ENCODE results near the gene IL1RAP.

The IL1RAP gene

DNA sequence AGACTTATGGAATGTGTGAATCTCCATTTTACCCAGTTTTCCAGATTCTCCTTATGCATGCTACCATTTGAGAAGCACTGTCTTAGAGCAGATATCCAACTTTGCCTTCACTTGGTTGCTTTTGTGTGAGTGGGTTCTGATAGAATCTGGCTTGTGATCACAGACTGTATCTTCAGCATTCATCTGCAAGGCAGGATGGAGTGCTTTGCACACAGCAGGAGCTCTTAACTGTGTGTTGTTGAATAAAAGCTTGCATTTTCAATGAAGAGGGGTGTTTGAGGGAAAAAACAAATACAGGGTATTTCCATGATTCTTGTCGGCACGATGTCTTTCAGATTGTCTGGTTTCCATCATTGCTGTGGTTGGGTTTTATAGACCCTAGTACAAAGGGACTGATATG, 24.4 kb downstream of the IL1RAP start:
- FAIRE-seq, result no peak

GRCh38 chr3:190539526-190539925, 25.6 kb downstream of the IL1RAP start:
- no peak for DNase-seq (ENCODE audit: insufficient read length, low spot score)
- FAIRE-seq, result no peak

More for the DNA sequence above, 24.4 kb downstream of the IL1RAP start:
- DNase-seq (ENCODE audit: insufficient read length, low spot score), result no peak

- no peak for FAIRE-seq
- DNase-seq (ENCODE audit: insufficient read length, low spot score), result no peak
Measured at GRCh38 chr3:190541008-190541407, 27.1 kb downstream of the IL1RAP start.

- FAIRE-seq, result no peak
Measured at GRCh38 chr3:190541560-190541959, 27.7 kb downstream of the IL1RAP start.

DNA sequence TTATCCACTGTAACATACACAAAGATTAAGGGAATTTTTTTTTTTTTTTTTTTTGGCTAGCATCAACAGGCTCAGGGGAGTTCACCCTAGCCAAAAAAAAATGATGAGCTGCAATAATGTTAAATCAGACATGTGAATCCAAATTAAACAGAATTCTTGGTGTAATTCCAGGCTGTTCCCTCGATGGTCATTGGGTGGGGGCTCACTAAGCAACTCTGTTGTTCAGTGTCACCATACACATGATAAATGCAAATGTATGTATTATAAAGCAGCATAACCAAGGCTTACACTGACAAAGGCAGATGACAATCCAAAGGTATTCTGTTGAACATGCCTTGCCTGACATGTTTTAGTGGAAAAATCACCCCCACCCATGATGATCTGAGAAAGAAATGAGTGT, 29.0 kb downstream of the IL1RAP start:
- FAIRE-seq (no peak), DNase-seq (ENCODE audit: insufficient read length, low spot score) (no peak)

More at GRCh38 chr3:190541560-190541959, 27.7 kb downstream of the IL1RAP start:
- no peak for DNase-seq (ENCODE audit: insufficient read length, low spot score)

DNA sequence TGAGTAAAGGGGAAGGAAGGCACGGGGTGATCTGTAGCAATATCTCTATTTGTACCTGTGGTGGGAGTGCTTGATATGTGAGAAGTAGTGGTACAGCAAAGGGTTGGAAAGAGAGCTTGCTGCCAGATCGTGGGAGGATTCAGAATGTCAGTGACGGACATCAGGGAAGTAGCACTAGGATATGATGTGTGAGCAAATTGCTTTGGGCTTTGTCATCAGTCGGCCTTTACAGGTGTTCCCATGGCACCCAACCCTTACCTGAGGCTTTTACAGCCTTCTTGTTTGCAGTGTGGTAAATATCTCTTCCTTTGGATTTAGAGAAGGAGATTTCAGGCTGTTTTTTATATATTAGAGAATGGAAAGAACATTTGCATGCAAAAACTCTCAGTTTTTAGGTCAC, 29.8 kb downstream of the IL1RAP start:
- DNase-seq (ENCODE audit: insufficient read length, low spot score), result no peak

GRCh38 chr3:190545191-190545590, 31.3 kb downstream of the IL1RAP start:
- FAIRE-seq (no peak), DNase-seq (ENCODE audit: insufficient read length, low spot score) (no peak)

More for the DNA sequence above, 29.8 kb downstream of the IL1RAP start:
- FAIRE-seq, result no peak

DNA sequence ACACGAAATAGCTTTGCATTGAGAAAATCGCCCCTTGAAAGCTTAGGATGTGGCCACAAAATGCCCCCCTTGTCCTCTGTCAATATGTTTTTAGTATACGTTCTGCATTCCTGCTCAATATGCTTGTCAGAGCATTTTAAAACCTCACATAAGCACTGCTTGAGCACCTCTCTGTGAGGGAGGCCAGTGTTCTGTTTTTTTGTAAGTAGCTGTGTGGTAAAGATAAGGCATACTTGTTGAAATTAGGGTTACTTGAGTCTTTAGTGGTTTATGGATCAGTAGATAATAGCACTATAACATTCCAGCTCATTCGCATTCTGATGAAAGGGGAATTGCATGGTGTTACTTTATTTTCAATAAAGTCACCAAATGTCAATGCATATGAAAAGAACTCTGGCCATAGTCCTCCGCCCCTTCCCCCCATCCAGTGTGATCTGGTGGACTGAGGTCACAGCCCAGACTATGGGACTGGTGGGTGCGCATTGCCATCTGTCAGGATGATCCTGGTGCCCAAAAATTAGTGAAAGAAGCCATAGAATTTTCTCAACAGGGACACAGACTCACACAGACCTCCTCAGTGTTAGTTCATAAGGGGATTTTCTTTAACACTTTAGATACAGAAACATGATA, 33.1 kb downstream of the IL1RAP start:
- DNase-seq (ENCODE audit: insufficient read length, low spot score) (no peak), FAIRE-seq (no peak)

GRCh38 chr3:190548031-190548656, 34.3 kb downstream of the IL1RAP start:
- DNase-seq (ENCODE audit: insufficient read length, low spot score) (no peak), FAIRE-seq (no peak)

DNA sequence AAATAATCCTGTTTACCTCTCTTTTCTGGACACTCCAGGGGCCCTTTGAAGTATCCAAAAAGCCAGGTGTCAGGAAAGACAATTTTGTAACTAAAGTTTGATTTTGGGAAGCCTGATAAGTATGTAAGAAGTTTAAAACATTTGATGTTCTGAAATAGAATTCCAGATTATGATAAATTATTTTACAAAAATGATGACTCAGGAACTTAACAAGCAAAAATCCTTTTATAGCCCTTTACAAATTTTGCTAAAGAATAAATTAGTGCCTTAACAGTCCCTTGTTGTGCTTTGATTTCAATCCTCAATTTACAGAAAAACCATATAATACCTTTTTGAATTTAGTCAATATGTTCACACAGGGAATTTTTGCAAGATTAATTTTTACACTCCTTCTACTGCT, 38.1 kb downstream of the IL1RAP start:
- DNase-seq (ENCODE audit: insufficient read length, low spot score), result no peak
- FAIRE-seq, result no peak

DNA sequence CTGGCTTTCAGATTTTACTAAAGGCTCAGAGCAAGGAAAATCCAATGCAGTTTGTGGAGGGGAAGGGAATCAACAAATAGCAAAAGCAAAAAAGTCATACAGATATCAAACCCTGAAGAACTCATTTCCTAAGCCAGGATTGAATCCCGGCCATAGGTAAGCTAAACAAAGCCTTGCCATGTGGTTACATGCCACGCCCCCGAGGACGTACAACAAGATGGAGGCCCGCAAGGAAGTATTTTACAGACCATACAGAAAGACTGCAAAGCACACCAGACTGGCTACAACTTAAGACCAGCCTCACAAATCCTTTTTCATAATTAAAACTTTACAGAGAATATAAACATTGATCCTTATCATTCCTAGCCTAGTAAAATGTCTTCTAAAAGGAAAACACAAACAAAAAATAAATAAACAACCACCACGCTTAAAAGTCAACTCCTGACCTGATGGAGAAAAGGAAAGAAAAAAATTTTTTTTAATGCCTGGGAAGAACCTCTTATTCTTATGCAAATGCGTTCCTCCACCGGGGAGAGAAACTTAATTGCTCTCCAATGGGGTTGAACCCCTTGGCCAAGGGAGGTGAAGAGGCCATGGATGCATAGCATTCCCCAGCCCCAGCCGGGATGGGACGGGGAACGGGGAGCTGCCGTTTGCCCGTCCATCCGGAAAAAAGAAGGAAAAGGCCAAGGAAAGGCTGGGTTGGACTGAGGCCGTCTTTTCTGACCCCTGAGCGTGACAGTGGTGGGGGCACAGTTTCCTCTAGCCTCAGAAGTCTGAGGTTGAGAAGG, 39.3 kb downstream of the IL1RAP start:
- no peak for DNase-seq (ENCODE audit: insufficient read length, low spot score)
- FAIRE-seq, result no peak

- no peak for FAIRE-seq
- DNase-seq (ENCODE audit: insufficient read length, low spot score), result no peak
Measured at GRCh38 chr3:190554197-190554596, 40.3 kb downstream of the IL1RAP start.

GRCh38 chr3:190556351-190556750, 42.5 kb downstream of the IL1RAP start:
- DNase-seq (ENCODE audit: insufficient read length, low spot score), result no peak
- no peak for FAIRE-seq

DNA sequence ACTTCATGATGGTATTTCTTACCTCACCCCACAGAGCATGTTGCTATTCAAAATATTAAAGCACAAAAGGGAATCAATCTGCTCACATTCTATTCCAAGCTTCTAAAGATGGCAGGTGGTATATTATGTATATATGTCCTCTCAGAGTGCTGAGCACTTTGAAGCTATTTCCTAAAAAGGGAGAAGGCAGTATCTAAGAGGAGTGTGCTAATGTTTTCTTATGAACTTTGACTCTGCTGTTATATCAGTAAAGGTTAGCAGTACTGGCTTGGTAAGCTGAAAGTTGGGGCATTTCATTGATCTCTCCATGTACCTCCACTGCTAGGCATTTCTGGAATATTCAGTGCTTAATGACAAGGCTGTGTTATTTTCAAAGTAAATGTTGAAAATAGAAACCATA, 43.4 kb downstream of the IL1RAP start:
- FAIRE-seq, result no peak
- DNase-seq (ENCODE audit: insufficient read length, low spot score), result no peak

DNA sequence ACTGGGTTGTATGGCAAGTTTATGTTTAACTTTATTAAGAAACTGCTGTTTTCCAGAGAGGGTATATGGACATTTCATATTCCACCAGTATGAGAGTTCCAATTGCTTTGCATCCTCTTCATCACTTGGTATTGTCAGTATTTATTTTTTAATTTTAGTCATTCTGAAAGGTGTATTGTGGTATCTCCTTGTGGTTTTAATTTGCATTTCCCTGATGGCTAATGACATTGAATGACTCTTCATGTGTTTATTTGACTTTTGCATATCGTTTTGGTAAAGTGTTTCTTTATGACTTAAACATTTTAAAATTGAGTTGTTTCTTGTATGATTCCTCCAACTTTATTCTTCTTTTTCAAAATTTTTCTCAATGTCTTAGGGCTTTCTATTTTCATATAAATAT, 44.4 kb downstream of the IL1RAP start:
- DNase-seq (ENCODE audit: insufficient read length, low spot score) (no peak), FAIRE-seq (no peak)

- no peak for FAIRE-seq
- DNase-seq (ENCODE audit: insufficient read length, low spot score), result no peak
Measured at GRCh38 chr3:190558796-190559195, 44.9 kb downstream of the IL1RAP start.

DNA sequence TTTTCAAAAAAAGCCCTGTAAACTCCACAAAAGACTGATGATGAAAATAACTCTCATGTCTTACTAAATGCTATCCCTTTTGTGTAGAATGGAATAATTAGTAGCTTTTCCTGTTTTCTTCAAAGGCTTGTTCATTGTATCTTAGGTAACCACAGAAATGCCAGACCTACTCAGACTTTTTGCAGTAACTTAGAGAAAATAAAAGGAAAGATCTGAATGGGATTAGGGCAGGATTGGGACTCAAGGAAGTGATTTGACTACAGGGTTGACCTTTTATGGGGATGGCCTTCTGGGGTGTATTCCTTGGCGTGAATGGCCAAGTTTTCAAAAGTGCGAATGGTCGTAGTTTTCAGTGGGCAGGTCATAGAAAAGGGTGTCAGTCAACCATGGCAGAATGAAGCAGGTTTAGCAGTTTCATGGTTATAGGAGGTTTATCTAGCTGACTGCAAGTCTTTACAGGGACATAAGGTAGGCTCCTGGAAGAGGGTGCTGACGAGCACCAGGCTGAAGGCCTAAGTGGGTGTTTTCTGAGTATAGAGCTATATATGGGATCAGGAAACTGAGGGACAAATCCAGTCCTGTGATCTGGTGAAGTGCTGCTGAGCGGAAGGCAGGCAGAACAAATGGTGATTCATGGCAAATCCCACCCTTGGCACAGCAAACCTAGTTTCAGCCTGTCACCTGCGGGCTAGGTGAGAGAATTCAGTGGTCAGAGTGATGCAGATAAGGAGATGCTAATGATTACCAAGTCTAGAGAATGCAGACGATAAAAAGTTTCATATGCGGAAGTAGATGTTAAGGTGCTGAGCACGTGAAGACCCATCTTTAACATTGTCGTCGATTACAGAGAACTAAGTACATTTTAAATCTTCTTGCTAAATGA, 46.4 kb downstream of the IL1RAP start:
- DNase-seq (ENCODE audit: insufficient read length, low spot score), result no peak
- peak; percentile 28 for FAIRE-seq

DNA sequence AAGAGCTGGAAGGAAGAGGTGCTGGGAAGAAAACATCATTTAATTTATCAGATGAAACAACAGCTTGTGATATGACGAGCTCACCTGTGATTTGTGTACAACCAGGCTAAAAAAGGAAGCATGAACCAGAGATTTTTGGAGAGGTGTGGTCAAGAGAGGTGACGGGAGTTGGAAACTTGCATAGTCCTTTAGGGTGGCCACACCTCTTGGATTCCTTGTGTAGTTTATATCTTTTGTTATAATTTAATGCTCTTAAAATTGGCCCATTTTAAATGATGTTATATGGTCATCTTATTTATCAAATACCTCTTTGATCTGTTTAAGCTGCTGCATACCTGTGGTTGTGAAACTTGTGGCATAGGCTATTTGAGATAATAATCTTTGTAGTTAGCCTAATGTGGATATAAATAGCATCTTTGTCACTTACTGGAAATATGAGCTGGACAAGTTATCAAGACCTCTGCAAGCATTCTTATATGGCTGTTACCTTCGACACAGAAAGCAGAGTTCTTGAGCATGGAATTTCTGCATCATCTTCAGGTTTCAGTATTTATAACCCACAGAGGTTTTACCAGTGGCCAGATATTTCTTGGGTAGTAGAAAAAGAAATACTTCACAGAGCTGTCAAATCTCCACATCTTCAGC, 49.1 kb downstream of the IL1RAP start:
- no peak for DNase-seq (ENCODE audit: insufficient read length, low spot score)
- no peak for FAIRE-seq

- DNase-seq (ENCODE audit: insufficient read length, low spot score) (no peak), FAIRE-seq (no peak)
Measured at GRCh38 chr3:190564175-190564574, 50.3 kb downstream of the IL1RAP start.
